HG03045 (cell line): ENCODE data around the gene WDR11.
A peak's percentile ranks its signal among the peaks of the same experiment; 100 is the strongest.
"Not testable (repeated sequence)": the region's sequence is repeated elsewhere in the genome, so short reads cannot be mapped to it uniquely, and the experiment has no call there.

Experiments used
- ATAC-seq: cut with Tn5 transposase; IDR thresholded peaks from one replicate; pipeline ENCODE4 v1.9.1; 2021; ENCODE audit warnings: mild to moderate bottlenecking, moderate library complexity; ENCODE audit not compliant: unreplicated experiment

WDR11 gene

DNA sequence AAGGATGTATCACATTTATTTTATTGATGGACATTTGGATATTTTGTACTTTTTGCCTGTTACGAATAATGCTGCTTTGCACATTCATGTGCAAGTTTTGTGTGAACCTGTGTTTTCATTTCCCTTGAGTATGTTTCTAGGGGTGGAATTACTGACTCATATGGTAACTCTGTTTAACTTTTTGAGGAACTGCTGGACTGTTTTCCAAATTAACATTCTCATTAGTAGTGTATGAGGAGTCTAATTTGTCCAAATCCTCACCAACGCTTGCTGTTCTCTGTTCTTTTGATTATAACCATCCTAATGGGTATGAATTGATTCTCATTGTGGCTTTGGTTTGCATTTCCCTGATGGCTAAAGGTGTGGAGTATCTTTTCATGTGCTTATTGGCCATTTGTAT is 3.2 kb downstream of the WDR11 start:
- no peak for ATAC-seq

DNA sequence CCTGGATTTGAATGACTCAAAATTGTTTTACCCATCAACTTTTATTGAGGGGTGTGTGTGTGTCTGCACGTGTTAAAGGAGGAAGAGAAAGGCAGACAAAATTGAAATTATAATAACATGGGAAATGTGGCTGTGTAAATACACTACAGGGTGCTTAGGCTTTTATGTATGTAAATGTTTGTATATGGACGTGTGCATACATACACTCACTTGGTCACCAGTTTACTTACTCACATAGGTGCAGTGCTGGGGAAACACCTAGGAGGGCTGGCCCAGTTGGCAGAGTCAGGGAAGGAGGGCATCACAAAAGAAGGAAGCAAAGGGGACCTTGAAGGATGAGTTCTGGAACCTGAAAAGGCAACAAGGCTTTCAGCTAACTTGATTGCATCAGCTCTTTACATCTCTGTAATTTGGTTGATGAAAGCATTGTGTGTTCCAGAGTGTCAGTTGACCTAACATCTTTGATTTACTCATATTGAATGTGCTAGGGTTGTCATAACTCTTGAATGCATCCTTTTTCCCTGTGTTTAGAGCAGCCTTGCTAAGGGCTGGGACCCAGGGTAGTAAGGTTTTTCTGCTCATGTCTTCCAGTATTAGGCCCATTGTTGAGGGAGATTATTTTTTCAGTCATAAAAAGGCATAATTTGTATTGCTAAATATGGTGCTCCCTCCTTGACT is 10.2 kb downstream of the WDR11 start:
- no peak for ATAC-seq

- ATAC-seq = no peak
These were observed 22.6 kb downstream of the WDR11 start for GRCh38 chr10:120873741-120874140.

GRCh38 chr10:120883071-120883470 is 31.9 kb downstream of the WDR11 start:
- no peak for ATAC-seq

- ATAC-seq = no peak
These were observed 36.3 kb downstream of the WDR11 start for GRCh38 chr10:120887482-120887881.

GRCh38 chr10:120891365-120891764 is 40.2 kb downstream of the WDR11 start:
- no peak for ATAC-seq

DNA sequence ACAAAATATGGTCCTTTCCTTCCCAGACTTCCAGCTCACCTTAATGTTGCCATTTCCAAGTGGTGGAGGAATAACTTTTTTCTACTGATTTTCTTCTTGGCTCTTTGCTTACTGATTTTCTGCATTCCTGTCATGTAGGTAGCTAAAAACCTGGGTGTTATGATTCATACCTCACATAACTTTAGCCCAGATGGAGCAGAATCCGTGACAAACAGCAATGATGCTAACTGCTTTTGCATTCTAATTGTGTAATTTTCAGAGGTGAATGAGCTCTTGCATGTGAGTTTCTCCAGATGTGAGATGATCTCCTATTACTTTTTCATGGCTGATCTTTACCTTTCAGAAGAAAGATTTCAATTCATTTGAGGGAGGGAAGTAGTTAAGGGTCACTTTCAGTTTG is 43.4 kb downstream of the WDR11 start:
- ATAC-seq = no peak

DNA sequence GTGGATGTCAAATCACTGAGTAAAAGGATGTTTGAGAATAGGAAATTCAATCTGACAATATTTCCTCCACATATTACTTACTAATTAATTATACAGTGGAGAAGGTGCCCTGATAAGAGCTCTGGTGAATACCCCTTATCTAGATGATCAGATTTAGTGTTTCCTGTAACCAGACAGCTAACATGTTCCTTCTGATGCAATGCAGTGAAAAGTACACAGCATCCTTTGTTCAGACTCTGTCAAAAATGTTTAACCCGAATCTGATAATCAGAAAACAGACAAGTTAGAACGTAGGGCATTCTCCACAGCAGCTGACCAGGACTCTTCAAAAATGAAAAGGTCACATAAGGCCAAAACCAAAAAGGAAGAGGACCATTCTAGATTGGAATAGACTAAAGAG is 46.2 kb downstream of the WDR11 start:
- no peak for ATAC-seq

DNA sequence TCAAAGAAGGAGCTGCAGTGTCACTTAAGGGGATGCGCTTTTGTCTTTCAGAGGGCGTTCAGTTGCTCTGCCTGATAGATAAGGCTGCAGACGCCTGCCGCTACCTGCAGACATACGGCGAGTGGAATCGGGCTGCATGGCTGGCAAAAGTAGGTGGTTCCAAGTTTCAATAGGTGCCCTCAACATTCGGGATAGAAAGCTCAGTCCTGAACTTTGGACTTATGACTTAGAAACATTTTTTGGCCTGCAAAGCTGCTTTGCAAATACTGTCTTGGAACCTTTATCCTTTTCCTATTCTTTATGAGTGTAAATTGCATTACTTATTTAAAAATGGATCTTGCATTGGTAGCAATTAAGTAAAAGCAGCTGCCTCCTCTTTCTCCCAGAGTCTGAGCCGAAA is 54.1 kb downstream of the WDR11 start:
- ATAC-seq = no peak

DNA sequence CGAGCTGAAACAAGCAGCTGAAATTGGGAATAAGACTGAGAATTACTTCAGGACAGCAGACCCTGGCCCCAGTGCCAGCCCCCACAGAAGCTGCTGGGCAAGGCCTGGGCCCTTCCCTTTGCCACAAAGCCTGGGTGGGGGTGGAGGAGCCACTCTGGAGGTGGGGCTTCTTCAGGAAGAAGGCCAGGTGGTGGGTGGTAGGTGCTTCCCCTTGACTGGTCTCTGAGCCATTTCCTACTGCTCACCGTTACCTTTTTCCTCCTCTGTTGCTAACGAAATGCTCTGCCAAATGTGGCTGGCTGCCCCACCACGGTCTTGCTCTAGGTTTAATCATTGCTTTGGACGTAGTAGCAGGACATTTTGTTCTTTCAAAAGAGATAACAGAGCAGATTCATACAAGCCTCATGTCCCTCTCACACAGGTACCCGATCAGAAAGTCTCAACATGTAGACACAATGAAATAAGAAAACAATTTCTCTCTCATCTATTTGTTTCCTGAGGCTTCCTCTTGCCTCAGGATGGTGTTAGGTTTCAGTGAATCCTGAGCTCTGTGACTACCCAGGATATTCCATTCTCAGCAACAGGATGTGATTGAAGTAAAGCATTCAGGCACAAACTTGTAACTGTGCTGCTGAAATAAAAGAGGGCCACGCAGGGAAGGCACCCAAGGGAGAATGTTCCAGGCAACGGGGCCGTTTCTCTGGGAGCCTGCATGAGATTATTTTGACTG is 66.5 kb downstream of the WDR11 start:
- ATAC-seq = no peak

- ATAC-seq = not testable (repeated sequence)
These were observed 72.7 kb downstream of the WDR11 start for GRCh38 chr10:120923886-120924285.

- no peak for ATAC-seq
These were observed 75.4 kb downstream of the WDR11 start for GRCh38 chr10:120926611-120927010.

DNA sequence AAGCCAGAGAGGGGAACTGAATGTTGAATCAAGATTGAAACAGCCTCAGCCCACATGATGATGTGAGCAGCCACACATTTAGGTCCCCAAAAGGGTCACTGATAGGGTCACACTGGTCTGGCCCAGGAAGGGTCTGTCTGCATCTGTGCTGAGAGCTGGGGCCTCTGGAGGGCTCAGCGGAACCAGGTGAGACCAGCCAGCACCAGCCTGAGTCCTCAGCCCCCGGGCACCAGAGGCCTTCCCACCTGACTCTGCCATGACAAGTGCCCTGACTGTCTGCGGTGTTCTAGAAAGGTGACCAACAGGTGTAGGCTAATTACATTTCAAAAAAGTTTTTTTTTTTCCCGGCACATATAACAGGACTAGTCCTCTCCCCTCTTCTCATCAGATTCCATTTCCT is 76.2 kb downstream of the WDR11 start:
- ATAC-seq = no peak

GRCh38 chr10:120929166-120929565 is 78.0 kb downstream of the WDR11 start:
- no peak for ATAC-seq

DNA sequence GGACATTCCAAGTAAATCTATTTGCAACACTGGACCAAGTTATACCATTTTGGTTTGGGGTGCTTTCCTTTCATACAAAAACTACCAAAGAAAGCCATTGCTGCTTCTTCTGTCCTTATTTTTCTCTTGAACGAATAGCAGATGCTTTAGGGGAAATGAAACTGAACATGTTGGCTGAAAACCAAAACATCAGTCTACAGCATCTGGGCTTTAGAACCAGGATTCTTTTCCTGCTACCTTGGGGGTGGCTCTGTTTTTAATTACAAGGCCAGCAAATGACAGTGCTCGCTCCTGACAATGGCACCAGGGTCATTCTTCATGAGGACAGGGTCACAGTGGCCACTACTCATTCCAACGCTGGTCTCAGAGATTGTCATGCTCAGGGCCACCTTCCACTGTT is 80.3 kb downstream of the WDR11 start:
- no peak for ATAC-seq

DNA sequence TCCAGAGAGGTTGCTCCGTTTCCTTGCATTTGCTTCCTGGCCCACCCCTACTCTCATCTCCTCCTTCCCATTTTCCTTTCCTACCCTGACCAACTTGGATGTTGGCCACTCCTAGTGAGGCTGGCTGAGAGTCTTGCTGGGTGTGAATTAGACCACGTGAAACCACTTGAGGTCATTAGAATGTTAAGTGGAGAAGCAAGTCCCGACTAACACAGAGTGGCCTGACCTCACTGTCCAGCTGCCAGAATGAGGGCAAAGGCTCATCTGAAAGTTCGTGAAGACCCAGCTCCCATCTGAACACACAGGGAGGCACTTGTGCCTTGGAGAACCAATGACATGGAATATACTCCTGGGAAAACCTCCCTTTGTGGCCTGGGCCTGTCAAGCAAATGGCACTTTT is 80.8 kb downstream of the WDR11 start:
- ATAC-seq = no peak

GRCh38 chr10:120938822-120939221 is 87.7 kb downstream of the WDR11 start:
- no peak for ATAC-seq

- no peak for ATAC-seq
These were observed 89.2 kb downstream of the WDR11 start for GRCh38 chr10:120940299-120940900.

- no peak for ATAC-seq
These were observed 90.3 kb downstream of the WDR11 start for GRCh38 chr10:120941501-120941900.

- ATAC-seq = peak; percentile 91
These were observed 91.7 kb downstream of the WDR11 start for GRCh38 chr10:120942806-120943413.

- ATAC-seq = no peak
These were observed 92.4 kb downstream of the WDR11 start for GRCh38 chr10:120943542-120943941.

GRCh38 chr10:120944586-120945125 is 93.5 kb downstream of the WDR11 start:
- ATAC-seq = no peak
